ENCODE measurements around the gene UBE2QL1. TPM values are rescaled to one million over a fixed set of nuclear protein-coding genes. Genes with fewer than 3 reads are reported as not detected.

Gene UBE2QL1
- total RNA-seq, 1 experiment from 2014 or later: 0.11 TPM

DNA sequence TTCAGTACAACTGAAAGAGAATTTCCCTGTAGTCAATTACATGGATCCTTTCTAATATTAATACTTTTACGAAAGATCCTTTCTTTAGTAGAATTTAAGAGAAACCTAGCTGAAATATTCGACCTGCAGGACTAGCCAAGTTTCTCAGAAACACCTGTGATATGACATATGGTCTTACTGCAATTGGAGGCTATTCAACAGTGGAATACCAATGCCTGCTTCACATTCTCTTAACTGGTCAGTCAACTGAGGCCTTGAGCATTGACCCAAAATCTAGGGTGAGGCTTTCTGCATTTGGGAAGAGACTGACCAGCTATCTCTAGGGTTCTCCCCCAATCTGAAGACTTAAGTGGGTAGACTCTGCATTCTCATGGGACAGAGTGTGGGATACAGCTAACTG is 12.3 kb downstream of the UBE2QL1 start:
- Histone ChIP-seq H3K27ac (ENCODE audit: insufficient read length, low read depth, low read length) (no peak overlapping the region), H3K23me2 (ENCODE audit: insufficient read length, low read depth, low read length, poor library complexity, severe bottlenecking) (no peaks in the 10 kb centered on the region), H3K56ac (ENCODE audit: insufficient read length, low read depth, low read length) (no peak overlapping the region), H3K79me2 (ENCODE audit: insufficient read depth, low read length) (no peaks in the 10 kb centered on the region), H3K23ac (ENCODE audit: insufficient read length, low read depth, low read length) (no peak overlapping the region), H3K9ac (ENCODE audit: extremely low read depth, insufficient read length, low read length) (no peak overlapping the region), H2BK20ac (ENCODE audit: low read depth, low read length, poor library complexity, severe bottlenecking) (no peak overlapping the region), H4K8ac (replicated peaks; ENCODE audit: insufficient read length, low read depth, low read length) (no peak overlapping the region), H4K5ac (ENCODE audit: insufficient read length, low read depth, low read length) (no peak overlapping the region), H4K20me1 (ENCODE audit: control insufficient read depth, insufficient read depth, insufficient read length) (no peaks in the 10 kb centered on the region), H3K18ac (ENCODE audit: insufficient read length, low read depth, low read length) (no peak overlapping the region), H2BK15ac (ENCODE audit: low read depth, low read length) (no peak overlapping the region), H3T11ph (ENCODE audit: low read length) (no peak overlapping the region), H2AFZ (ENCODE audit: low read length) (no peak overlapping the region), H3K4me1 (ENCODE audit: insufficient read depth, low read length) (no peaks in the 10 kb centered on the region), H2BK12ac (ENCODE audit: insufficient read length, low read depth, low read length) (no peak overlapping the region), H3K14ac (ENCODE audit: insufficient read depth, low read length) (no peak overlapping the region), H3K4me2 (ENCODE audit: insufficient read depth, insufficient read length, low read length) (no peak overlapping the region), H2AK5ac (ENCODE audit: insufficient read length, low read length) (no peak overlapping the region), H3K79me1 (ENCODE audit: insufficient read depth, low read depth, low read length, poor library complexity, severe bottlenecking) (no peaks in the 10 kb centered on the region), H4K91ac (ENCODE audit: insufficient read length, low read depth, low read length) (no peak overlapping the region), H3K27me3 (ENCODE audit: insufficient read depth, low read length) (no peaks in the 10 kb centered on the region; the same call in 1 of the 2 replicates), H3K9me3 (ENCODE audit: control insufficient read depth, low read depth, low read length) (no peaks in the 10 kb centered on the region), H2BK120ac (ENCODE audit: low read depth, low read length, poor library complexity, severe bottlenecking) (no peak overlapping the region), H2BK5ac (ENCODE audit: insufficient read length, low read length) (no peak overlapping the region), H3K4ac (ENCODE audit: low read depth, low read length) (no peak overlapping the region)
- Mint-ChIP-seq H3K36me3 (ENCODE audit: insufficient read depth in 1 of 3, low read depth in 3 of 3) (no peaks in the 10 kb centered on the region), H3K27me3 (ENCODE audit: low read depth) (peaks cover 64% of the 10 kb centered on the region), H3K27ac (no peak overlapping the region), H3K9me3 (no peaks in the 10 kb centered on the region), H3K4me1 (0 out of 4 replicates have a peak, but pooled peaks cover 0 to 1% of the 10 kb centered on the region in 2 experiments), H3K4me3 (no peak overlapping the region)
- DNase-seq: no peak
- TF ChIP-seq, protein P1, sequence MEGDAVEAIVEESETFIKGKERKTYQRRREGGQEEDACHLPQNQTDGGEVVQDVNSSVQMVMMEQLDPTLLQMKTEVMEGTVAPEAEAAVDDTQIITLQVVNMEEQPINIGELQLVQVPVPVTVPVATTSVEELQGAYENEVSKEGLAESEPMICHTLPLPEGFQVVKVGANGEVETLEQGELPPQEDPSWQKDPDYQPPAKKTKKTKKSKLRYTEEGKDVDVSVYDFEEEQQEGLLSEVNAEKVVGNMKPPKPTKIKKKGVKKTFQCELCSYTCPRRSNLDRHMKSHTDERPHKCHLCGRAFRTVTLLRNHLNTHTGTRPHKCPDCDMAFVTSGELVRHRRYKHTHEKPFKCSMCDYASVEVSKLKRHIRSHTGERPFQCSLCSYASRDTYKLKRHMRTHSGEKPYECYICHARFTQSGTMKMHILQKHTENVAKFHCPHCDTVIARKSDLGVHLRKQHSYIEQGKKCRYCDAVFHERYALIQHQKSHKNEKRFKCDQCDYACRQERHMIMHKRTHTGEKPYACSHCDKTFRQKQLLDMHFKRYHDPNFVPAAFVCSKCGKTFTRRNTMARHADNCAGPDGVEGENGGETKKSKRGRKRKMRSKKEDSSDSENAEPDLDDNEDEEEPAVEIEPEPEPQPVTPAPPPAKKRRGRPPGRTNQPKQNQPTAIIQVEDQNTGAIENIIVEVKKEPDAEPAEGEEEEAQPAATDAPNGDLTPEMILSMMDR (conservative IDR thresholded peaks at IDR 0.05): no peak
- no CpG with 5 or more reads among the region's 2 CpGs for WGBS (ENCODE audit: extremely low coverage, insufficient read length, low lambda C conversion rate)
